Ascending aorta (tissue), 2 donors: Measurements from ENCODE around the gene ARID3C. TPM values are rescaled to one million over a fixed set of nuclear protein-coding genes. Genes with fewer than 3 reads are reported as not detected.

Source experiments
- DNase-seq, 2 donors: peaks; one replicate each; pipeline ENCODE4 v3.0.0-alpha.2; 2019; ENCODE audit warnings: low spot score in 2 of 2
- H3K27ac ChIP-seq, 2 donors: fragments of 200-600 bp; sonication (generic); one replicate each; pipeline ENCODE4 v1.5.1; 2016 to 2017; ENCODE audit warnings: mild to moderate bottlenecking in 1 of 2
- H3K27me3 ChIP-seq: fragments of 200-600 bp; sonication (generic); one replicate; pipeline ENCODE4 v1.5.1; 2017
- H3K36me3 ChIP-seq, 2 donors: fragments of 200-600 bp; sonication (generic); one replicate each; pipeline ENCODE4 v1.5.1; 2016
- H3K4me1 ChIP-seq, 2 donors: fragments of 200-600 bp; sonication (generic); one replicate each; pipeline ENCODE4 v1.5.1; 2016 to 2017; ENCODE audit warnings: mild to moderate bottlenecking in 1 of 2
- H3K4me3 ChIP-seq, 2 donors: fragments of 200-600 bp; sonication (generic); one replicate each; pipeline ENCODE4 v1.5.1; 2016 to 2017; ENCODE audit warnings: mild to moderate bottlenecking in 1 of 2
- H3K9me3 ChIP-seq, 2 donors: fragments of 200-600 bp; sonication (generic); one replicate each; pipeline ENCODE4 v1.5.1; 2016
- intact Hi-C: fragments of 100-400 bp; cut with DNase I; formaldehyde crosslinking; loops from one replicate; pipeline ENCODE4 v1.15.1; 2023
- total RNA-seq: library from RNA; depleted of rRNA; stranded (reverse); fragments of >200 nt; gene quantifications from one replicate; pipeline ENCODE4 v1.1.0, GENCODE V29; 2016
- TF ChIP-seq, protein P1 (sequence below), 3 experiments: fragments of 200-600 bp in 2 of 3; fragments of 450-650 bp in 1 of 3; sonication (generic) in 2 of 3; IDR thresholded peaks; one replicate each; pipeline ENCODE4 v1.5.1; 2016 to 2019; ENCODE audit warnings: antibody characterized with exemption in 3 of 3, mild to moderate bottlenecking in 1 of 3, moderate library complexity in 1 of 3

The ARID3C gene
- total RNA-seq, 1 donor from 2014 or later = not detected

GRCh38 chr9:34633166-34633565, 4.3 kb upstream of the ARID3C start:
- H3K4me1 ChIP-seq = peaks cover 9 to 22% of the 10 kb centered on the region in 2 donors
- H3K27me3 ChIP-seq = peaks cover 5% of the 10 kb centered on the region
- intact Hi-C loops = no loop called here
- DNase-seq = no peak
- H3K36me3 ChIP-seq = no peaks in the 10 kb centered on the region
- no peak overlapping the region for H3K4me3 ChIP-seq
- no peaks in the 10 kb centered on the region for H3K9me3 ChIP-seq
- TF ChIP-seq, protein P1, sequence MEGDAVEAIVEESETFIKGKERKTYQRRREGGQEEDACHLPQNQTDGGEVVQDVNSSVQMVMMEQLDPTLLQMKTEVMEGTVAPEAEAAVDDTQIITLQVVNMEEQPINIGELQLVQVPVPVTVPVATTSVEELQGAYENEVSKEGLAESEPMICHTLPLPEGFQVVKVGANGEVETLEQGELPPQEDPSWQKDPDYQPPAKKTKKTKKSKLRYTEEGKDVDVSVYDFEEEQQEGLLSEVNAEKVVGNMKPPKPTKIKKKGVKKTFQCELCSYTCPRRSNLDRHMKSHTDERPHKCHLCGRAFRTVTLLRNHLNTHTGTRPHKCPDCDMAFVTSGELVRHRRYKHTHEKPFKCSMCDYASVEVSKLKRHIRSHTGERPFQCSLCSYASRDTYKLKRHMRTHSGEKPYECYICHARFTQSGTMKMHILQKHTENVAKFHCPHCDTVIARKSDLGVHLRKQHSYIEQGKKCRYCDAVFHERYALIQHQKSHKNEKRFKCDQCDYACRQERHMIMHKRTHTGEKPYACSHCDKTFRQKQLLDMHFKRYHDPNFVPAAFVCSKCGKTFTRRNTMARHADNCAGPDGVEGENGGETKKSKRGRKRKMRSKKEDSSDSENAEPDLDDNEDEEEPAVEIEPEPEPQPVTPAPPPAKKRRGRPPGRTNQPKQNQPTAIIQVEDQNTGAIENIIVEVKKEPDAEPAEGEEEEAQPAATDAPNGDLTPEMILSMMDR (IDR thresholded peaks at IDR 0.05) = no peak
- no peak overlapping the region for H3K27ac ChIP-seq

DNA sequence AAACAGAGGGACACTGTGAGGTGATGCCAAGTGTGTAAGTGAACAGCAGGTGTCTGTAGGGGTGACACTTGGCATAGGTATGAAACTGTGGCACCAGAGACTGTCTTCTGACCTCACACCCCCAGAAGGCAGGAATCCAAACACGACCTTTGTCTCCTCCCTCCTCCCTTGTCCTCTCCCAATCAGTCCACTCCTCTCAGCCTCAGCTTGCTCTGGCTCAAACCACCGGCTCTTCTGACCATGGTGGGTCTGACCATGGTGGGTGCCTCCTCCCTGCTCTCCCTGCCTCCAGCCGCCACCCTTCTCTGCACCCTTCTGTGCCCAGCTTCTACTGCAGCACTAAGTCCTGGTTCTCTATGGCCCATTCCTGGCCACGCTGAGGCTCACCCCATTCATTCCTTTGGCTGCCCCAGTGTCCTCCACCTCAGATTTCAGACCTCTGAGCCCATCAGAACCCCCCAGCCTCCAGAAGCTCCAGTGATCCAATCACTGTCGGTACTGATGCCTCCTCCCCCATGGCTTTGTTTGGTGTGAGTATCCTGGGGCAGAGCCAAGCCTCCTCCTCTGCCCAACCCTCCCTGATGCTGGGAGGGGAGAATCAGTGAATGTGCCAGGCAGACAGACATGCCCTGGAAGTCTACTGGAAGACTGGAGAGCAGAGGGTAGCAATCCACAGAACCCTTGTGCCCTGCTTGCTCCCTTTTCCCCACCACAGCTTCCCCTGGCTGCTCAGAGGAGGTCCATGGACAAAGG, 1.7 kb upstream of the ARID3C start:
- intact Hi-C loops = no loop called here
- no peak for DNase-seq
- Histone ChIP-seq H3K4me3 (no peak overlapping the region), H3K9me3 (no peaks in the 10 kb centered on the region), H3K36me3 (no peaks in the 10 kb centered on the region), H3K4me1 (peaks cover 9% of the 10 kb centered on the region in 2 donors), H3K27me3 (peaks cover 12% of the 10 kb centered on the region), H3K27ac (no peak overlapping the region)
- TF ChIP-seq, protein P1 (IDR thresholded peaks at IDR 0.05) = no peak

- no peaks in the 10 kb centered on the region for H3K36me3 ChIP-seq
- no peak overlapping the region for H3K27ac ChIP-seq
- H3K4me1 ChIP-seq = peaks cover 9% of the 10 kb centered on the region in 2 donors
- no peaks in the 10 kb centered on the region for H3K9me3 ChIP-seq
- no peak for DNase-seq
- TF ChIP-seq, protein P1 (IDR thresholded peaks at IDR 0.05) = no peak
- intact Hi-C loops = no loop called here
- H3K27me3 ChIP-seq = peaks cover 12% of the 10 kb centered on the region
- peak overlapping the region in 1 of 2 donors; percentile 66 for H3K4me3 ChIP-seq
Observed at GRCh38 chr9:34629491-34629808, 584 bp upstream of the ARID3C start.

DNA sequence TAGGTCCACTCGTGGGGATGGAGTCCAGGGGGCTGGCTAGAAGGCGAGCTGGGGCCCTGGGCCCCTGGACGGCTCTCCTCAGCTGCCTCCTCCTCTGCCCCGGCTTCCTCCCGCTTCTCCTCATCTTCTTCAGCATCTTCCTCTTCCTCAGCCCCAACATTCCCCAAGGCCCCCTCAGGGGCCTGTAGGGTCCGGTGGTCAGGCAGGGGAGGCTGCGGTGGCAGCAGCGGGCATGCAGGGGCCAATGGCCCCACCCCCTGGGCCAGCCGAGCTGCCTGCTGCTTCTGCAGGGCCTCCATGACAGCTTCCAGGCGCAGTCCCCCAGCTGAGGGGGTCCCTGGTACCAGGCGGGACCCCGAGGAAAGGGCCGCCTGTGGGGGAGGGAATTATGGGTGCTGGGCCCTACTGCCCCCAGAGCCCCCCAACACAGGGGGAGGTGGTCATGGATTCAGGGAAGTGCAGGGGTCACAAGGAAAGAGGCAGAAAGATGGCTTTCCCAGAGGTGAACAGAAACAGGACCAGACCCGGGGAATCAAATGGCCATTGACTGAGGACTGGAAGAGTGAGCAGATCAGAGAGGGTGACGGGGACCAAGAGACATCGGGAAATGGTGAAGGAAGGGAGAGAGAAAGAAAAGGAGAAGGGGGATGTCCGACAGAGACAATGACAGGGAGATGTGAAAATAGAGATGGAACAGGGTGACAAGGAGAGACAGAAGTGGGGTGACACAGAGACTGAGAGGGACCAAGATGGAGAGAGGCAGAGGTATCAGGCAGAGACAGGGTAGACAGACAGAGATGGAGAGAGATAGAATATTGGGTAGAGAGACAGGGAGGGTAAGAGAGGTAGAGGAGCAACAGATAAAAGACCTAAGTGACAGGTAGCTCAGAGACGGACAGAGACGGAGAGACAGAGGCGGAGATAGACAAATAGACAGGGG, 880 bp downstream of the ARID3C start:
- intact Hi-C loops = no loop called here
- Histone ChIP-seq H3K27ac (no peak overlapping the region), H3K36me3 (no peaks in the 10 kb centered on the region), H3K4me1 (peaks cover 9% of the 10 kb centered on the region in 2 donors), H3K4me3 (peak overlapping the region; percentile 48 to 66), H3K27me3 (peaks cover 12% of the 10 kb centered on the region), H3K9me3 (no peaks in the 10 kb centered on the region)
- DNase-seq = no peak
- TF ChIP-seq, protein P1 (IDR thresholded peaks at IDR 0.05) = no peak

GRCh38 chr9:34625186-34625486, 3.7 kb downstream of the ARID3C start:
- DNase-seq = no peak
- H3K4me3 ChIP-seq = no peak overlapping the region
- peaks cover 9 to 13% of the 10 kb centered on the region in 2 donors for H3K4me1 ChIP-seq
- intact Hi-C loops = no loop called here
- no peaks in the 10 kb centered on the region for H3K9me3 ChIP-seq
- H3K36me3 ChIP-seq = no peaks in the 10 kb centered on the region
- no peak overlapping the region for H3K27ac ChIP-seq
- peaks cover 12% of the 10 kb centered on the region for H3K27me3 ChIP-seq
- TF ChIP-seq, protein P1 (IDR thresholded peaks at IDR 0.05) = no peak
